Activated CD4-positive, alpha-beta T cell treated with anti-CD3 and anti-CD28 coated beads, Interleukin-2, Interleukin-6, amounts not matched to agents 100 ng/mL and 50 ng/mL, durations not matched to agents 16 hours and 8 hours (primary cell): Measurements from ENCODE around the gene SESTD1.
A peak's percentile ranks its signal among the peaks of the same experiment; 100 is the strongest.
"Not testable (repeated sequence)": the region's sequence is repeated elsewhere in the genome, so short reads cannot be mapped to it uniquely, and the experiment has no call there.

Experiments
- DNase-seq: peaks from one replicate; pipeline ENCODE4 v3.0.0-alpha.2; 2020

SESTD1 gene

DNA sequence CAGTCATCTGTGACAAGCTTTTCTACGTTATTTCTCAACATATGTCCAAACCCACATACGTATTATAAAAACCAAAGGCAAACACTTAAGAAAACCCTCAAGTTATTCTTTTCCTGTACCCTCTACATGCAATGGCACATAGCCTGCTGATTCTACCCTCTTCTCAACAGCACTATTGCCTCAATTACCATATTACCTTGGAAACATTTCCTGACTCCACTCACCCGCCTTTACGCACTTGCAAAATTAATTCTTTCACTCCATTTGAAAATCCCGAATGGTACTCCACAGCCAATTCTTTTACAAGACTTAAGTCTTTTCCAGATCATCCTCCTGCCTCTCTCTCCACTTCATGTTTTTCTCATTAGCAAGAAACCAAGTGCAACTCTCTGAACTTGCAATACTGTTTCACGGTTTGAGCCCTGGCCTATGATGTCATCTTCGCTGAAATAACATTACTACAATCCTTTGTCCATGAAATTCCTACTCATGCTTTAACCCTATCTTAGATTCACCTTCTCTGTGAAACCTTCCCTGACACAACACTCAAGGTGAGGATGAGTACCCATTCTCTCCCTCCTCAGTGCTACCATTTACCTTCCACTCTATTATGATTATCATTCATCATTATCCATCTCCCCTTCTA is 29.0 kb downstream of the SESTD1 start:
- no peak for DNase-seq

DNA sequence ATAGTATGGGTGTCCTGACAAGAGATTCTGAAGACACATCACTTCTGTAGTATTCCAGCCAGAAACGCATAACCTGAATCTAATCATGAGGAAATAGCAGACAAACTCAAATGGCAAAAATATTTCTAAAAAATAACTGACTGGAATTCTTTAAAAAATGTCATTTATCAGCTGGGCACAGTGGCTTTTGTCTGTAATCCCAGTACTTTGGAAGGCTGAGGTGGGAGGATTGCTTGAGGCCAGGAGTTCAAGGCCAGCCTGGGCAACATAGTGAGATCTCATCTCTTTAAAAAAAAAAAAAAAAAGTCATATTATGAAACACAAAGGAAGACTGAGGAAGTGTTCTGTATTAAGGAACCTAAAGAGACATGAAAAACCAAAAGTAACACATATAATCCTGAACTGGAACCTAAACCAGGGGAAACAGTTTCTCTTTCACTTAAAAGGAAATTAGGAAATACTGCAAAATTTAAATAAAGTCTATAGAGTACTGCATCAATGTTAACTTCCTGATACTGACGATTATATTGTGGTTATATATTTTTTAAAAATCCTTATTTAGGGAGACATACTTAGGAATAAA is 29.9 kb downstream of the SESTD1 start:
- no peak for DNase-seq

DNA sequence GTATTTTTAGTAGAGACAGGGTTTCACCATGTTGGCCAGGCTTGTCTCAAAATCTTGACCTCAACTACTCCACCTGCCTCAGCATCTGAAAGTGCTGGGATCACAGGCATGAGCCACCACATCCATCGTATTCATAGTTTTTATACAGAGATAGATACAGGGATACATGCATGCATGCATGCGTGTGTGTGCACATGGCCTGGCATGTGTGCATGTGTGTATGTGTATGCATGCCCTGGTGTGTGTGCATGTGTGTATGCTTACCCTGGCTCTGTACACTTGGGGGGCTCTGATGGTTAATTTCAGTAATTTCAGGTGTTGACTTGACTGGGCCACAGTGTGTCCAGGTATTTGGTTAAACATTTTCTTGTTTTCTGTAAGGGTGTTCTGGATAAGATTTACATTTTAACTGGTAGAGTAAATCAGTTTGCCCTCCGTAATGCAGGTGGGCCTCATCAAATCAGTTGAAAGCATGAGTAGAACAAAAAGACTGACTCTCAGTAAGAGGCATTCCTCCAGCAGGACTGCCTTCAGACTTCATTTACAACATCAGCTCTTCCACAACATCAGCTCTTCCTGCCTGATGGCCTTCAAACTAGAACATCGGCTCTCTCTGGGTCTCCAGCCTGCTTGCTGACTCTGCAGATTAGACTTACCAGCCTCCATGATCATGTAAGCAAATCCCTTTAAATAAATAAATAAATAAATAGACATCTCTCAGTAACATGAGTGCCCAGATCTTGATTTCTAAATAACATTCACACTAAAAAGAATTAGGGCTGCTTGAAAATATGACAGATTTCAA is 30.8 kb downstream of the SESTD1 start:
- no peak for DNase-seq

DNA sequence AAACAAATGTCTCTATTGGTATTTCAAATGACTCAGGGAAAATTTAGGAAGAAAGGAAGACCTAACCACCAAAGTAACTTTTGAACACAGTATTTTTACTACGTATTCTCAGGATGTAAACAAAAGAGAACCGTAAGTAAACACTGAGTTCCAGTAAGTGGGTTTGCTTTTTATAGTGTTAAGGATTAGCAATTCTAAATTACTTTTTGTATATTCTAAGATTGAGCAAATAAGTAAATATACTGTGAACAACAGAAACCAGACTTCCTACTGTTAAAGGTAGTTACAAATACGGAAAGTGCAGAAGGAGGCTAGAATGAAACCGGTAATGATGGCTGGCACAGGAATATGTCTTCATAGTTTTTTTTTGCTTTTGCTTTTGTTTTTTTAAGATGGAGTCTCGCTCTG is 31.5 kb downstream of the SESTD1 start:
- no peak for DNase-seq

DNA sequence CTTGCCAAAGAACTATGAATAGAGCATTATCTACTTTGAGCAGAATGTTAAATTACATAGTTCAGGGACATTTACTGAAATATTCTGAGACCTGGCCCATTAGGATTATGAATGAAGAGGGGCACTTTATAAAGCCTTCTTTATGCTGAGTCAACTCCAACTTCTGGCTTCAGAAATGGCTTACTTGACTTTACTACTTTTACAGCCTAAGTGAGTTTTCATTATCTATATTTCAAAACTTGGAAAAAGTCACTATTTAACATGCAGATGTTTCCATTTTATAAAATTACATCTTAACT is 37.7 kb downstream of the SESTD1 start:
- DNase-seq: no peak

DNA sequence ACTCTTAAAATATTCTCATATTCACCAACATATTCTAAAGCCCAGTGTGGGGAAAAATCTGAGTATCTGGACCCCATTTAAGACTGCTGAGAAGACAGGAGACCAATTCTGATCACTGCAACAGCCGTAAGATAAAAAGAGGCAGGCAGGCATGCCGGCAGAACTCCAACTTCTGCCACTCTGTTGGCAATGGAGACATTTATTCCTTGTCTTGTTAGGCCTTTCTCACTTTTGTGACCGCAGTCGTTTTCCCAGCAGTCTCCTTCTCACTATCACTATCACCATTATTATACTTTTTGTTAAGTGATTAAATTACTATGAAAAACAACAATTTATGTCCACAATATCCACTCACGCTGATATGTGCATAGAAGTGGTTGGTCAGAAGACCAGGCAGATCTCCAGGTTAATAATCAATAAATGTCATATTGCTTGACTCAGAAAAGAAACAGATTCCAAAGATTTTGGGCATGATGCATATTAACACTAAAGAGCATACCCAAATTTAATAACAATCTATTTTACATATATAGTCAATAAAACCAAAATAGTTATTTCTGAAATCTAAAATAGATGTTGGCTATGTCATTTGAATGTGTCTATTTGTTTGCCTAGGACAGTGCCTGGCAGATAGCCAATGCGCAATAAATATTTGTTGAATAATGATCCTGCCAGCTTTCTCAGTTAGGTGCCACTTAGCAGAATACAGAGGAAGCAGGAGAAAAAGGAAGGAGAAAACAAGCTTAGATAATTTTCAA is 38.2 kb downstream of the SESTD1 start:
- DNase-seq: no peak

DNA sequence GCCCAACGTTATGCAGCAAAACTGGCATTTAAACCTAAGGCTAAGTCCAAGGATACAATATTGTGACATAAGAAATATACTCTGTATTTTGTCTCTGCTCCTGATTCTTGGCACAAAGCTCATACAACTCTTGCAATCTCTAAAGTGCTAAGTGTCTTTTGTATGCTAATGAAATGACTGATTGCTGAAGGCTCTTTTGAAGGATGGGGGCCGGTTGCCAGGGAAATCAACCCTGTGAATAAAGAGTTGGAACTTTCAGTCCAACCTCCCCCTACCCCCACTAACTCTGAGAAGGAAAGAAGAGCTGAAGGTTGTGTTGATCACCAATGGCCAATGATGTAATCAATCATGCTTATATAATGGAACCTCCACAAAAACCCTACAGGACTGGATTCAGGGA is 40.3 kb downstream of the SESTD1 start:
- DNase-seq: no peak

DNA sequence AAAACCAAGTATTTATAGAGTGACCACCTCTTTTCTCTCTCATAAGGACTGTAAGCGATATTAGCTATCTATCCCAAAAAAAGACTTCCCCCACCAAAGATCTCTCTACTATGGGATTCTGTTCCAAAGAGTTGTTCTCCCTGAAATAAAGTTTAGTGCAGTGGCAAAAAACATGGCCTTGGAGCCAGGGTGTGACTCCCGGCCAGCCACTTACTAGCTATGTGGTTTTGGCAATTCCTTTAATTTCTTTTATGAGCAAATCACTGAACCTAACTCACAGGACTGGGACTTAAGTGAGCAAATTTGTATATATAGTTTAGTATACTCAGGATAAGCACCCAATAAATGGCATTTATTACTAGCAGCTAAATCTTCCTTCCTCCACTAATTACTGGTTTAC is 42.6 kb downstream of the SESTD1 start:
- no peak for DNase-seq

DNA sequence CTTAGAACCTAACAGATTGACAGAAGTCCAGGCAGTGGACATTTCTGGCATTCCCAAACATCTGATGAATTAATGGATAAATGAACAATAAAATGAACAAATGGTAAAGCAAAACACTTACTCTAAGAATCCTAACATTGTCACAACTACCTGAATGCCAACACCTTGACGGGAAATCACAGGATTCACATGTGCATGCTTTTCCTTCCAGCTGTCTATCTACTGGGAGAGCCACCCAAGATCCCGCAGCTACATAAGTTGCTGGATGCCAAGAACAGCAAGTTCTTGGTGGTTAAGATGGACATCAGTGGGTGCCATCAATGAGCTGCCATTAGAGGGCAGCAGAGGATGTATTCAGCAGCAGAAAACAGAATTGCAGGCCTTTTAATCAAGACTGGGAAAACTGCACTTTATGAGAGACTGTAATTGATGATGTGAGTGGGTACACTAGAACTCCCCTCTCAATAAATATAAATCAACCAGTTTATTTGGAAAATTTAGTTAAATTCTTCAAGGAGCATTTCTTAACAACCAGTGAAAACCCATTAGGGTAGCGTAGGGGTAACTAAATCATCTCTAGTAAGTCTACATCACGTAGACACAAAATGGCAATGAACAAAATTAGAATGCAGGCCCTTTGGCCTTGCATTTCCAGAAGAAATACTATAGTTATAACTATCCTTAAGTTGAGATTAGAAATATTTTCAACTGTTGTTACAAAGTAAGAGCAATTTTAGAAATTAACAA is 45.6 kb downstream of the SESTD1 start:
- DNase-seq: peak; percentile 57

DNA sequence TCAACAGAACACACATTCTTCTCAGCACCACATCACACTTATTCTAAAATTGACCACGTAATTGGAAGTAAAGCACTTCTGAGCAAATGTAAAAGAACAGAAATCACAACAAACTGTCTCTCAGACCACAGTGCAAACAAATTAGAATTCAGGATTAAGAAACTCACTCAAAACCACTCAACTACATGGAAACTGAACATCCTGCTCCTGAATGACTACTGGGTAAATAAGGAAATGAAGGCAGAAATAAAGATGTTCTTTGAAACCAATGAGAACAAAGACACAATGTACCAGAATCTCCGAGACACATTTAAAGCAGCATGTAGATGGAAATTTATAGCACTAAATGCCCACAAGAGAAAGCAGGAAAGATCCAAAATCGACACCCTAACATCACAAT is 50.0 kb downstream of the SESTD1 start:
- DNase-seq: not testable (repeated sequence)

DNA sequence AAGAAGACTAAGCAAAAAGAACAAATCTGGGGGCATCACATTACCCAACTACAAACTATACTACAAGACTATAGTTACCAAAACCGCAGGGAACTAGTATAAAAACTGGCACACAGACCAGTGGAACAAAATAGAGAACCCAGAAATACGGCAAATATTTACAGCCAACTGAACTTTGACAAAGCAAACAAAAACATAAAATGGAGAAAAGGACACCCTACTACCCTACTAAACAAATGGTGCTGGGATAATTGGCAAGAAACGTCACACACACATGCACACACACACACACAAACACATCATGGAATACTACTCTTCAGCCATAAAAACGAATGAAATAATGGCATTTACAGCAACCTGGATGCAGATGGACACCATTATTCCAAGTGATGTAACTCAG is 53.3 kb downstream of the SESTD1 start:
- DNase-seq: no peak

DNA sequence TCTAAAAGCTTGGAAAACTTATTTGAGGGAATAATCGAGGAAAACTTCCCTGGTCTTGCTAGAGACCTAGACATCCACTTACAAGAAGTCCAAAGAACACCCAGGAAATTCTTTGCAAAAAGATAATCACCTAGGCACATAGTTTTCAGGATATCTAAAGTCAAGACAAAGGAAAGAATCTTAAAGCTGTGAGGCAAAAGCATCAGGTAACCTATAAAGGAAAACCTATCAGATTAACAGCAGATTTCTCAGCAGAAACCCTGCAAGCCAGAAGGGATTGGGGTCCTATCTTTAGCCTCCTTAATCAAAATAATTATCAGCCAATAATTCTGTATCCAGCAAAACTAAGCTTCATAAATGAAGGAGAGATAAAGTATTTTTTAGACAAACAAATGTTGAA is 56.4 kb downstream of the SESTD1 start:
- DNase-seq: not testable (repeated sequence)

DNA sequence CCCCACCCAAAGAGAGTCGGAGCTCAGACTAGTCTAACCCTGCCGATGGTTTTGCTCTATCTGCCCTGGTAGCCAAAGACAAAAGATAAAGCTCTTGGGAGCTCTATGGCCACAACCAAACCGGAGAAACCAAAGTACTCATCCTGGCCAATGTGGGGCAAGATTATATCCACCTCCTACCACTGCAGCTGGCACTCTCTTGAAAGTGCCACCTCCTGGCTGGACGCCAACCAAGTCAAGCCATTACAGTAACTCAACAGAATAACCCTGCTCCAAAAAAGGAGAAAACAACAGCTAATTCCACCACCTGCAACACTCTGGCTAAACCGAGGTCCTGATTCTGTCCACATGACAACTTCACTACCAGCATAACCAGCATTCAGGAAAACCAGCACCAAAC is 57.6 kb downstream of the SESTD1 start:
- no peak for DNase-seq

DNA sequence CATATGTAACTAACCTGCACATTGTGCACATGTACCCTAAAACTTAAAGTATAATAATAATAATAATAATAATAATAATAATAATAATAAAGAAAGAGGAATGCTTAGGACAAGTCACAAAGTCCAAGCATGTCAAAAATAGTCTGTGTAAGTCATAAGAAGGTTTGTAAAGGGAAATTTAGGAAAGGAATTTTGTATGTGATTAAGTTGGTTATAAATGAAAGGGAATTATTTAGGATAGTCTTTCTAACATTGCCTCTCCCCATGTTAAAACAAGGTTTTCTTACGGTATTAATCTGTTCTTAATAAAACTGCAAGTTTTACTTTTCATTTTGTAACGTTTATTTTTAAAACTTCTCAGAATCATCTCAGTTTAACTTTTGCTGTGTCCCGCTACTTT is 62.8 kb downstream of the SESTD1 start:
- no peak for DNase-seq

DNA sequence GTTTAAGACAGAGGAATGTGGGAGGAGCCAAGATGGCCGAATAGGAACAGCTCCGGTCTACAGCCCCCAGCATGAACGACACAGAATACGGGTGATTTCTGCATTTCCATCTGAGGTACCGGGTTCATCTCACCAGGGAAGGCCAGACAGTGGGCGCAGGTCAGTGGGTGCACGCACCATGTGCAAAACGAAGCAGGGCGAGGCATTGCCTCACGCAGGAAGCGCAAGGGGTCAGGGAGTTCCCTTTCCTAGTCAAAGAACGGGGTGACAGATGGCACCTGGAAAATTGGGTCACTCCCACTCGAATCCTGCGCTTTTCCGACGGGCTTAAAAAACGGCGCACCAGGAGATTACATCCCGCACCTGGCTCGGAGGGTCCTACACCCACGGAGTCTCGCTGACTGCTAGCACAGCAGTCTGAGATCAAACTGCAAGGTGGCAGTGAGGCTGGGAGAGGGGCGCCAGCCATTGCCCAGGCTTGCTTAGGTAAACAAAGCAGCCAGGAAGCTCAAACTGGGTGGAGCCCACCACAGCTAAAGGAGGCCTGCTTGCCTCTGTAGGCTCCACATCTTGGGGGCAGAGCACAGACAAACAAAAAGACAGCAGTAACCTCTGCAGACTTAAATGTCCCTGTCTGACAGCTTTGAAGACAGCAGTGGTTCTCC is 68.6 kb downstream of the SESTD1 start:
- DNase-seq: not testable (repeated sequence)

DNA sequence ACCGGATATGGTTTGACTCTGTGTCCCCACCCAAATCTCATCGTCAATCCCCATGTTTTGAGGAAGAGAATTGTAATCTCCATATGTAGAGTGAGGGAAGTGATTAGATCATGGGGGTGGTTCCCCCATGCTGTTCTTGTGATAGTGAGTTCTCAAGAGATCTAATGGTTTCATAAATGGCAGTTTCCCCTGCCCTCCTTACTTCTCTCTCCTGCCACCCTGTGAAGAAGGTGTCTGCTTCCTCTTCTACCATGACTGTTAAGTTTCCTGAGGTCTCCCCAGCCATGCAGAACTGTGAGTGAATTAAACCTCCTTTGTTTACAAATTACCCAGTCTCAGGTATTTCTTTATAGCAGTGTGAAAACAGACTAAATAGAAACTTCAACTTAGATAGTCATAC is 69.5 kb downstream of the SESTD1 start:
- no peak for DNase-seq

DNA sequence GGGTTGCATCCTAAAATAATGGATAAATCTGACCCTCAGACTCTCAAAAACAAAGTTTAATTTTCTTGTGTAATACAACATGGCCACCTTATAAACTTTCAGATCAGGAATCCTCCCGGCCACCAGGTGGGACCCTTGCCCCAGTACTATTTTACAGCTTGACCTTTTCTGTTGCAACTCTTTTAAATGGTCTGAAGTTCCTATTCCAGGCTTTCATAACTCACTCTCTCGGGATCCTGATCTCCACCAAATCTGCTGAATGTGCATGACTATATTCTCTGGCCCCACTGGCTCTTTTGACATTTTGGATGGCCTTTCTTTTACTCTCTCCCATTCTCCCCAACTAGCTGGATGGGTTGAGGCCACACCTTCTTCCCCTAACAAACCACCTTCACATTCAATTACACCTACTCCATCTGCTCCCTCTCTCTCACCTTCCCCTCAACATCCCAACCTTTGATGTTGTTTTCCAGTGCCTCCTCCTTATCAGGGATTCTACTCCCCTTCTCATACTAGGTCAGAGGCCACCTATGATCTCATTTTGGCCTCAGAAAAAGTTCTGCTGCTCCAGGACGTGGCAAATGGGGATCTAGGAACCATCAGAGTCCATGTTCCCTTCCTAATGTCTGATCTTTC is 70.8 kb downstream of the SESTD1 start:
- no peak for DNase-seq

DNA sequence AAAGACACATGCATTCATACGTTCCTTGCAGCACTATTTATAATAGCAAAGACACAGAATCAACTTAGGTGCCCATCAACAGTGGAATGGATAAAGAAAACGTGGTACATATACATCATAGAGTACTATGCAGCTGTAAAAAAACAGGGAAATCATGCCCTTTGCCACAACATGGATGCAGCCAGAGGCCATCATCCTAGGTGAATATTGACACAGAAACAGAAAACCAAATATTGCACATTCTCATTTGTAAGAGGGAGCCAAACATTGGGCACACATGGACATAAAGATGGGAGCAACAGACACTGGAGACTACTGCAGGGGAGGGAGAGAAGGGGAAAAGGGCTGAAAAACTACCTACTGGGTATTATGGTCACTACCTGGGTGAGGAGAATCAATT is 73.5 kb downstream of the SESTD1 start:
- no peak for DNase-seq

DNA sequence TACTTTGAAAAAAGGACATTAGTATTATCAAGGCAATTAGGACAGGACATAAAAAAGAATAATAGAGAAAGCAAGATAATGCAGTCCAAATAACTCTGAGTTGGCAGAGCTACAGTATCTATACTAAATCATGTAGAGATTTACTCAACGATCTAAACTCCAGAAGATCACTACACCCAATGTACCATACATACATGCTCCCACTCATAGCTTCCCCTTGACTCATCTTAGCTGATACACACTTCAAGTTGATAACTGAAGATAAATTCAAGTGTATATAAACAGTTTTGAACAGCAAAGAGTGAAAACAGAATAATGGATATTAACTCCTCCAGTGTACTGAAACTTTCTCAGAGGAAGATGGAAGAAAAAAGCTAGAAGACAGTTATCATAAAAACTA is 78.5 kb downstream of the SESTD1 start:
- DNase-seq: no peak

DNA sequence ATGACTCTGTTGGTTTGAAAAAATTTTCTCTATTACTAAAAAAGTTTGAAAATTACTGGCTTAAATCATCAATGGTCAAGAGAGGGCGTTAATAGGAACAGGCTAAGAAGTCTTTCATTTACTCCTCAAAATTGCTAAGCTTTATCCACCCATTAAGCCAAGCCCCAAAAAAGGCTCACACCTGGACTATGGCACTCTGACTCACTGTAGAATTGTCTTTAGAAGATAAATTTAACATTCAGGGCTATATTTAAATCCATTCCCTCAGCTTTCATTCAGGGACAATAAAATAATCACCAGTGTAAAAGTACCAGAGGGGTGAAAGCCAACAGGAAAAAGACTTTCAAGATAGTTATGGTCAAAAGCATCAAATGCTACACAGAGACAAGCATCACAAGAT is 80.0 kb downstream of the SESTD1 start:
- no peak for DNase-seq

DNA sequence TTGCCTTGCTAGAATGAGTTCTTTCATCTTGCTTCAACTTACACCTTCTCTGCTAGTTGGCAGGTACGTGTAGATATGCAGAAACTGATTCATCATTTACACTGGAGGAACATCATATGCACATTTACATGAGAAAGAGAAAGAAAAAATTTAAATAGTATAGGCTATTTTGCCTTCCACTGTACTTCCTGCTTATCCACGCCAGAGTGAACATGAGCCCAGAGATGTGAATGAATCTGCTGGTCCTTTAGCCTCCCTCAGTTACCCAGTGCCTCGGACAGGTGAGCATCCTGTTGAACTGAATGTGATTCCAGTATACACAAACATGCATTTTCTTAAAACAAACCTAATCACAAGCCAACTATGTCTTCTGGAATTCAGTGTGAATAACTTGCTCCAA is 83.6 kb downstream of the SESTD1 start:
- no peak for DNase-seq

DNA sequence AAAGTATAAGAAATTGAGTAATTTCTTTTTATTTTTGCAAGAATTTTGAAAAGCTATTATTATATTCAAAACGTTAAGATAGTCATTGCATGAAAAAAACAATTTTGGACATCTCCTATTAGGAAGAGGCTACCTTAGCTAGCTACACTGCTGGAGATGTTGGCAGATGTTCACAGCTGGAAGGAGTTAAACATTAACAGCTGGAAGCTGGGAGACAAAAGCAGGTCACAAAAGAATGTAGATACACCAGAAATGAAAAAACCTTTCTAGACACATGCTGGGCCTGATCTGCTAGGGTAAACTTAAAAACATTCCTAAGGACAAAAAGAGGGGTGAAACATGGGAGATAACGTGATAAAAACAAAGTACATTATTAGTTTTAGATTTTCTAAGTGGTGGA is 84.4 kb downstream of the SESTD1 start:
- no peak for DNase-seq
